Stimulated activated CD8-positive, alpha-beta memory T cell treated with anti-CD3 and anti-CD28 coated beads, Interleukin-4, amount 100 ng/mL, for 4 hours (primary cell): Measurements from ENCODE around the gene ZNF473.
A peak's percentile ranks its signal among the peaks of the same experiment; 100 is the strongest.
"Not testable (repeated sequence)": the region's sequence is repeated elsewhere in the genome, so short reads cannot be mapped to it uniquely, and the experiment has no call there.

Experiments used
- DNase-seq, 2 donors: peaks; one replicate each; pipeline ENCODE4 v3.0.0-alpha.2; 2020; ENCODE audit warnings: low read depth in 2 of 2, low spot score in 1 of 2

ZNF473 gene

GRCh38 chr19:50047671-50048070 lies 21.9 kb downstream of the ZNF473 start:
- DNase-seq, result no peak

GRCh38 chr19:50050406-50051227 lies 24.8 kb downstream of the ZNF473 start:
- peak; percentile 72 to 86 for DNase-seq

- DNase-seq, result not testable (repeated sequence)
These were observed 25.6 kb downstream of the ZNF473 start for GRCh38 chr19:50051228-50051895.

GRCh38 chr19:50051964-50052363 lies 26.2 kb downstream of the ZNF473 start:
- no peak for DNase-seq

GRCh38 chr19:50053119-50053518 lies 27.3 kb downstream of the ZNF473 start:
- no peak for DNase-seq

- no peak for DNase-seq
These were observed 32.6 kb downstream of the ZNF473 start for GRCh38 chr19:50058425-50058824.

GRCh38 chr19:50059045-50059444 lies 33.2 kb downstream of the ZNF473 start:
- DNase-seq, result no peak

GRCh38 chr19:50060107-50060506 lies 34.3 kb downstream of the ZNF473 start:
- DNase-seq, result no peak

GRCh38 chr19:50061650-50062049 lies 35.8 kb downstream of the ZNF473 start:
- no peak for DNase-seq

- no peak for DNase-seq
These were observed 40.1 kb downstream of the ZNF473 start for GRCh38 chr19:50065938-50066337.

- DNase-seq, result no peak
These were observed 41.8 kb downstream of the ZNF473 start for GRCh38 chr19:50067575-50067974.

- not testable (repeated sequence) for DNase-seq
These were observed 42.6 kb downstream of the ZNF473 start for GRCh38 chr19:50068382-50068781.

- DNase-seq, result not testable (repeated sequence)
These were observed 49.3 kb downstream of the ZNF473 start for GRCh38 chr19:50075076-50075475.

- DNase-seq, result not testable (repeated sequence)
These were observed 50.0 kb downstream of the ZNF473 start for GRCh38 chr19:50075644-50076372.

- not testable (repeated sequence) for DNase-seq
These were observed 51.0 kb downstream of the ZNF473 start for GRCh38 chr19:50076581-50077355.

GRCh38 chr19:50079014-50079413 lies 53.2 kb downstream of the ZNF473 start:
- not testable (repeated sequence) for DNase-seq

- DNase-seq, result not testable (repeated sequence)
These were observed 58.6 kb downstream of the ZNF473 start for GRCh38 chr19:50084440-50084839.

- not testable (repeated sequence) for DNase-seq
These were observed 61.3 kb downstream of the ZNF473 start for GRCh38 chr19:50087153-50087552.

GRCh38 chr19:50090706-50091105 lies 64.9 kb downstream of the ZNF473 start:
- not testable (repeated sequence) for DNase-seq

GRCh38 chr19:50091786-50092185 lies 66.0 kb downstream of the ZNF473 start:
- not testable (repeated sequence) for DNase-seq

GRCh38 chr19:50092597-50092996 lies 66.8 kb downstream of the ZNF473 start:
- not testable (repeated sequence) for DNase-seq
